NT2/D1 (cell line): Measurements from ENCODE around the gene PRPS2.

Experiments used
- DNase-seq: peaks from one replicate; pipeline ENCODE4 v3.0.0-alpha.2; 2011; ENCODE audit warnings: low read depth, low spot score
- H3K27me3 ChIP-seq: 2 replicates; pipeline ENCODE4 v1.6.0; 2011; ENCODE audit warnings: mild to moderate bottlenecking; ENCODE audit not compliant: insufficient read length, insufficient read depth
- H3K36me3 ChIP-seq: 2 replicates; pipeline ENCODE4 v1.6.1; 2011; ENCODE audit warnings: mild to moderate bottlenecking, low read length, mixed read lengths; ENCODE audit not compliant: insufficient read depth, insufficient read length
- H3K4me1 ChIP-seq: 2 replicates; pipeline ENCODE4 v1.5.1; 2011; ENCODE audit not compliant: insufficient read depth, insufficient read length
- H3K4me3 ChIP-seq: 2 replicates; pipeline ENCODE4 v1.5.1; 2011; ENCODE audit warnings: low read depth; ENCODE audit not compliant: insufficient read length
- H3K9ac ChIP-seq: 2 replicates; pipeline ENCODE4 v1.6.0; 2011; ENCODE audit warnings: low read depth; ENCODE audit not compliant: insufficient read length
- H3K9me3 ChIP-seq: 2 replicates; pipeline ENCODE4 v1.5.1; 2011; ENCODE audit warnings: mild to moderate bottlenecking, low read length; ENCODE audit not compliant: insufficient read depth
- SUZ12 ChIP-seq: IDR thresholded peaks from 2 replicates; pipeline ENCODE4 v1.6.1; 2011; ENCODE audit not compliant: insufficient read length, insufficient read depth; ENCODE audit errors: extremely low read depth
- YY1 ChIP-seq: IDR thresholded peaks from 2 replicates; pipeline ENCODE4 v1.6.1; 2011; ENCODE audit not compliant: insufficient read length, insufficient read depth
- ZNF274 ChIP-seq: IDR thresholded peaks from 2 replicates; pipeline ENCODE4 v1.6.1; 2011; ENCODE audit warnings: mild to moderate bottlenecking, low read depth, low read length

PRPS2 gene

GRCh38 chrX:12872741-12873140, 81.5 kb downstream of the PRPS2 start:
- Histone ChIP-seq H3K9me3 (peaks cover 4% of the 10 kb centered on the region; the same call in 1 of the 2 replicates), H3K27me3 (no peaks in the 10 kb centered on the region), H3K4me3 (no peak overlapping the region), H3K9ac (no peak overlapping the region), H3K36me3 (no peaks in the 10 kb centered on the region), H3K4me1 (no peaks in the 10 kb centered on the region)
- TF ChIP-seq ZNF274 (no peak), SUZ12 (no peak), YY1 (no peak)
- peak; percentile 16 for DNase-seq
